ENCODE measurements around the gene CSNK2A3. TPM values are rescaled to one million over a fixed set of nuclear protein-coding genes. Genes with fewer than 3 reads are reported as not detected.

The CSNK2A3 gene
- total RNA-seq, 1 donor from 2014 or later = 3.5 TPM

- Mint-ChIP-seq H3K4me3 (ENCODE audit: unreplicated experiment) (no peak overlapping the region), H3K36me3 (ENCODE audit: low read depth) (peaks cover 16% of the 10 kb centered on the region), H3K27ac (ENCODE audit: unreplicated experiment) (no peak overlapping the region), H3K27me3 (ENCODE audit: low read depth) (peaks cover 1% of the 10 kb centered on the region), H3K4me1 (ENCODE audit: low read depth) (no peaks in the 10 kb centered on the region), H3K9me3 (ENCODE audit: low read depth) (no peaks in the 10 kb centered on the region)
- DNase-seq (ENCODE audit: low spot score) = no peak
- no peak for TF ChIP-seq CTCF (IDR thresholded peaks at IDR 0.05)
Measured at GRCh38 chr11:11302565-11302964, 50.5 kb downstream of the CSNK2A3 start.
